EL (cell line): ENCODE results near the gene MYO9A.
"Not testable (repeated sequence)": the region's sequence is repeated elsewhere in the genome, so short reads cannot be mapped to it uniquely, and the experiment has no call there.

Experiments used
- DNase-seq: peaks from one replicate; pipeline ENCODE4 v3.0.0-alpha.2; 2016

The MYO9A gene

GRCh38 chr15:72034859-72035650, 82.9 kb downstream of the MYO9A start:
- peak; percentile 7 for DNase-seq

GRCh38 chr15:72034351-72034750, 83.6 kb downstream of the MYO9A start:
- no peak for DNase-seq

- peak; percentile 42 for DNase-seq
These were observed 84.2 kb downstream of the MYO9A start for GRCh38 chr15:72033711-72034110.

GRCh38 chr15:72033285-72033684, 84.7 kb downstream of the MYO9A start:
- no peak for DNase-seq

GRCh38 chr15:72021604-72022003, 96.3 kb downstream of the MYO9A start:
- no peak for DNase-seq

GRCh38 chr15:72020799-72021198, 97.2 kb downstream of the MYO9A start:
- no peak for DNase-seq

- DNase-seq = not testable (repeated sequence)
These were observed 103.4 kb downstream of the MYO9A start for GRCh38 chr15:72014555-72014954.

GRCh38 chr15:72013703-72014102, 104.2 kb downstream of the MYO9A start:
- no peak for DNase-seq

GRCh38 chr15:72011302-72011942, 106.5 kb downstream of the MYO9A start:
- no peak for DNase-seq

- DNase-seq = no peak
These were observed 108.7 kb downstream of the MYO9A start for GRCh38 chr15:72009222-72009621.

GRCh38 chr15:72006382-72006781, 111.6 kb downstream of the MYO9A start:
- DNase-seq = no peak

- DNase-seq = no peak
These were observed 112.5 kb downstream of the MYO9A start for GRCh38 chr15:72005483-72005882.

GRCh38 chr15:71999807-72000206, 118.1 kb downstream of the MYO9A start:
- DNase-seq = no peak

GRCh38 chr15:71998717-71999116, 119.2 kb downstream of the MYO9A start:
- not testable (repeated sequence) for DNase-seq

GRCh38 chr15:71997691-71998090, 120.3 kb downstream of the MYO9A start:
- DNase-seq = peak; percentile 5

- no peak for DNase-seq
These were observed 142.2 kb downstream of the MYO9A start for GRCh38 chr15:71975816-71976150.

GRCh38 chr15:71974211-71974610, 143.7 kb downstream of the MYO9A start:
- no peak for DNase-seq

GRCh38 chr15:71973366-71973765, 144.6 kb downstream of the MYO9A start:
- DNase-seq = no peak

- DNase-seq = no peak
These were observed 146.0 kb downstream of the MYO9A start for GRCh38 chr15:71971905-71972304.

- no peak for DNase-seq
These were observed 147.5 kb downstream of the MYO9A start for GRCh38 chr15:71970435-71970834.

GRCh38 chr15:71962537-71962936, 155.4 kb downstream of the MYO9A start:
- DNase-seq = no peak

GRCh38 chr15:71957026-71957425, 160.9 kb downstream of the MYO9A start:
- no peak for DNase-seq

- DNase-seq = no peak
These were observed 166.8 kb downstream of the MYO9A start for GRCh38 chr15:71951134-71951533.

GRCh38 chr15:71945012-71945411, 172.9 kb downstream of the MYO9A start:
- DNase-seq = no peak

- DNase-seq = no peak
These were observed 174.1 kb downstream of the MYO9A start for GRCh38 chr15:71943806-71944205.
